ENCODE measurements around the gene EXOC3. TPM values are rescaled to one million over a fixed set of nuclear protein-coding genes. Genes with fewer than 3 reads are reported as not detected.

The EXOC3 gene
- total RNA-seq, 1 donor from 2014 or later, result 37.3 TPM

DNA sequence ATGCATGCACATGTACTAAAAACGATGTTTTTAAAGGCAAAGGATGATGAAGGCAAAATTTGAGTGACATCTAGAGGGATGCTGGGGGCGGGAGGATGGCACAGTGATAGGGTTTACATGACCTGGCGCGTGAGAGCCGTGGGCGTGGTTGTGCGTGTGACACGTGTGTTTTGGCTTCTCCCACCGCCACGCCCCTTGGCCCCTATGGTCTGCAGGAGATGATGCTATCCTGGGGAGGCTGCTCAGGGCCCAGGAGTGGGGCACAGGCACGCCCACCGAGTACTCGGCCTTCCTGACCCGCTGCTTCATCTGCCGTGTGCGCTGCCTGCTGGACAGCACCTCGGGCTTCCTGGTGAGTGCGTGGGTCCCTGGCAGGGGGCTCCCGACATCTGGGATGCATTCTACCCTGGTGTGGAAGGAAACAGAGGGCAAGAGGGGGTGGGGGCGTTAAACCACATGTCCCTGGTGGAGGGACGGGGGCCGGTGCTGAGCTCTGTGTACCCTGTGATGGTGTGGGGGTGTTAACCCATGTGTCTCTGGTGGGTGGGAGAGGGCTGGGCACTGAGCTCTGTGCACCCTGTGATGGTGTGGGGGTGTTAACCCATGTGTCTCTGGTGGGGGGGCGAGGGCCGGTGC lies 19.2 kb upstream of the EXOC3 start:
- H3K36me3 ChIP-seq (ENCODE audit: control insufficient read depth, insufficient read depth, low read length), result no peaks in the 10 kb centered on the region
- peaks cover 2% of the 10 kb centered on the region for H3K27me3 ChIP-seq (ENCODE audit: control insufficient read depth, insufficient read depth, low read length)
- TF ChIP-seq, protein P1, sequence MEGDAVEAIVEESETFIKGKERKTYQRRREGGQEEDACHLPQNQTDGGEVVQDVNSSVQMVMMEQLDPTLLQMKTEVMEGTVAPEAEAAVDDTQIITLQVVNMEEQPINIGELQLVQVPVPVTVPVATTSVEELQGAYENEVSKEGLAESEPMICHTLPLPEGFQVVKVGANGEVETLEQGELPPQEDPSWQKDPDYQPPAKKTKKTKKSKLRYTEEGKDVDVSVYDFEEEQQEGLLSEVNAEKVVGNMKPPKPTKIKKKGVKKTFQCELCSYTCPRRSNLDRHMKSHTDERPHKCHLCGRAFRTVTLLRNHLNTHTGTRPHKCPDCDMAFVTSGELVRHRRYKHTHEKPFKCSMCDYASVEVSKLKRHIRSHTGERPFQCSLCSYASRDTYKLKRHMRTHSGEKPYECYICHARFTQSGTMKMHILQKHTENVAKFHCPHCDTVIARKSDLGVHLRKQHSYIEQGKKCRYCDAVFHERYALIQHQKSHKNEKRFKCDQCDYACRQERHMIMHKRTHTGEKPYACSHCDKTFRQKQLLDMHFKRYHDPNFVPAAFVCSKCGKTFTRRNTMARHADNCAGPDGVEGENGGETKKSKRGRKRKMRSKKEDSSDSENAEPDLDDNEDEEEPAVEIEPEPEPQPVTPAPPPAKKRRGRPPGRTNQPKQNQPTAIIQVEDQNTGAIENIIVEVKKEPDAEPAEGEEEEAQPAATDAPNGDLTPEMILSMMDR (IDR thresholded peaks at IDR 0.05; ENCODE audit: insufficient read depth, low read length, poor library complexity, severe bottlenecking), result no peak
- DNase-seq (ENCODE audit: low read depth), result no peak
- no peak overlapping the region for H3K4me3 ChIP-seq (ENCODE audit: low read depth, low read length)

DNA sequence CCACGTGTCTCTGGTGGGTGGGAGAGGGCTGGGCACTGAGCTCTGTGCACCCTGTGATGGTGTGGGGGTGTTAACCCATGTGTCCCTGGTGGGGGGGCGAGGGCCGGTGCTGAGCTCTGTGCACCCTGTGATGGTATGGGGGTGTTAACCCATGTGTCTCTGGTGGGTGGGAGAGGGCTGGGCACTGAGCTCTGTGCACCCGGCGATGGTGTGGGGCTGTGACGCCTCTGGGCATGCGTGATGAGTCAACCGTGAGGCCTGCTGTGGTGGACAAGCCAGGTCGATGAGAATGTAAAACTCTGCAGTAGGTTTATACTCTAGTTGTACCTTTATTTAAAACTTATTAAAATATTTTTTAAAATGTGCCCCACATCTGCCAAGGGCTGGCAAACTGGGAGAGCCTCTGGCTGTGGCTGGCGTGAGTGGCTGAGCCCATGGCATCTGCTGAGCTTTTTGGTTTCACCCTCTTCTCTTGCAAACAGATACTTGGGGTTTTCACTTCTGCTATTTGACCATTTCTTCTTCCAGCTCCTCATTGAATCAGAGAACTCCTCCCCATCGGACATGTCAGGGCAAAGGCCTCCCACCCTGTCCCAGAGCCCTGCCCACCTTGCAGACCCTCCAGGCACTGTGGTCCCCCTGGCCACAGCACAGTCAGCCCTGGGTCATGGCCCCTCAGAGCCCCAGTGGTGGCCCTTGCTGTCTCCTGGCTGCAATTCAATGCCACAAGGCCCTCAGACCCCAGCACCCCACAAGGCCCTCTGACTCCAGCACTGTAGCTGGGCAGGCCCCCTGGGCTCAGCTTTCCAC lies 18.5 kb upstream of the EXOC3 start:
- Histone ChIP-seq H3K36me3 (ENCODE audit: control insufficient read depth, insufficient read depth, low read length) (no peaks in the 10 kb centered on the region), H3K27me3 (ENCODE audit: control insufficient read depth, insufficient read depth, low read length) (peaks cover 2% of the 10 kb centered on the region), H3K4me3 (ENCODE audit: low read depth, low read length) (no peak overlapping the region)
- no peak for DNase-seq (ENCODE audit: low read depth)
- TF ChIP-seq, protein P1 (IDR thresholded peaks at IDR 0.05; ENCODE audit: insufficient read depth, low read length, poor library complexity, severe bottlenecking), result no peak

DNA sequence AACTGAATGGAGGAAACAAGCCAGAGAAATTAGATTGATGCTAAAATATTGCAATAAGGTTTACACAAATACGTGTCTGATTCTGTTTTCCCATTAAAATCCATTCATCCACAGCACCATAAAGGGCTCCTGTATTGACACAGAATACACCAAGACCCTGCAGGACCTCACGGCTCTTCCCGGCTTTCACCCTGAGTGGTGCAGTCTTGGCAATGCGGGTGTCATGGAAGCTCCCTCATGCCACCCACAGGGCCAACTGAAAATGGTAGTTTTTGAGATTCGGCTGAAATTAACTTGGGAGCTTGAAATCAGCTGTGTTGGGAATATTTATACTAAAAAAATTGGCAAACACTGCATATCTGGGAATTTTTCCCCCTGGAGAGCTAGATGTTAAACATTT lies 17.3 kb upstream of the EXOC3 start:
- no peak for DNase-seq (ENCODE audit: low read depth)
- Histone ChIP-seq H3K36me3 (ENCODE audit: control insufficient read depth, insufficient read depth, low read length) (no peaks in the 10 kb centered on the region), H3K27me3 (ENCODE audit: control insufficient read depth, insufficient read depth, low read length) (peaks cover 2% of the 10 kb centered on the region), H3K4me3 (ENCODE audit: low read depth, low read length) (no peak overlapping the region)
- TF ChIP-seq, protein P1 (IDR thresholded peaks at IDR 0.05; ENCODE audit: insufficient read depth, low read length, poor library complexity, severe bottlenecking), result peak; percentile 6

DNA sequence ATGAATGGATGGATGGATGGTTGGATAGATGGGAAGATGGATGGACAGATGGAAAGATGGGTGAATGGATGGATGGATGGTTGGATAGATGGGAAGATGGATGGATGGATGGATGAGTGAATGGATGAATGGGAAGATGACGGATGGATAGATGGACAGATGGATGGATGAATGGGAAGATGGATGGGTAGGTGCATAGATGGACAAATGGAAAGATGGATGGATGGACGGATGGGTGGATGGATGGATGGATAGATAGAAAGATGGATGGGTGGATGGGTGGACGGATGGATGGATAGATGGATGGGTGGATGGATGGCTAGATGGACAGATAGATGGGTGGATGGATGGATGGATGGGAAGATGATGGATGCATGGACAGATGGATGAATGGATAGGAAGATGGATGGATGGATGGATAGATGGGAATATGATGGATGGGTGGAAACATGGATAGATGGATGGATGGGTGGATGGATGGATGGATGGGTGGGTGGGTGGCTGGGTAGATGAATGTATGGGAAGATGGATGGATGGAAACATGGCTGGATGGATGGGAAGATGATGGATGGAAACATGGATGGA lies 16.5 kb upstream of the EXOC3 start:
- H3K36me3 ChIP-seq (ENCODE audit: control insufficient read depth, insufficient read depth, low read length), result no peaks in the 10 kb centered on the region
- no peak for DNase-seq (ENCODE audit: low read depth)
- TF ChIP-seq, protein P1 (IDR thresholded peaks at IDR 0.05; ENCODE audit: insufficient read depth, low read length, poor library complexity, severe bottlenecking), result no peak
- H3K4me3 ChIP-seq (ENCODE audit: low read depth, low read length), result no peak overlapping the region
- H3K27me3 ChIP-seq (ENCODE audit: control insufficient read depth, insufficient read depth, low read length), result no peaks in the 10 kb centered on the region

DNA sequence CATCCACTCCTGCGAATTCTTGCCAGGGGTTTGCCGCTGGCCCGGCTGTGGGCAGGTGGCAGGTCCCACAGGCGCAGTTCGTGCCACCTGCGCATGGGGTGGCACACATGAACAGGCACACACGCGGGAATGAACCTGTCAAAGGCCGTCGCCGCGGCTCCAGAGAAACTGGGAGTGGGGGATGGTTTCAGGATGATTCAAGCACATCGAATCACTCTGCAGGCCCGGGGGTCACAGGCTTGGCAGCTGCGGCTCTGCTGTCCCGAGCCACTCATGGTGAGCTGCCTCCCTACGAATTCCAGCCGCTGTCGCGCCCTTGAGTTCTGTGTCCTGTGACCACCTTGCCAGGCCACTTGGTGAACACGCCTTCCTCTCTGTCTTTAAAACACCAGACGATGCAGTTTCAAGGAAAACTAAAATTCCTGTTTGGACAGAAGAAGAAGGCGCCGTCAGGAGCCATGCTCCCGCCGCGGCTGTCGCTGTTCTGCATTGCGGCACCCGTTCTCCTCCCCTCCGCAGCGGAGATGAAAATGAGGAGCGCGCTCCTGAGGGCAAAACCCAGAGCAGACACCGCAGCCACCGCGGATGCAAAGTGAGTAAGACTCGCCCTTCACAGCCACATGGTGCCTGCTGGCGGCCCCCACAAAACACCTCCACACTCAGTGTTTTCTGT lies 15.4 kb upstream of the EXOC3 start:
- TF ChIP-seq, protein P1 (IDR thresholded peaks at IDR 0.05; ENCODE audit: insufficient read depth, low read length, poor library complexity, severe bottlenecking), result no peak
- no peak overlapping the region for H3K4me3 ChIP-seq (ENCODE audit: low read depth, low read length)
- H3K36me3 ChIP-seq (ENCODE audit: control insufficient read depth, insufficient read depth, low read length), result no peaks in the 10 kb centered on the region
- no peak for DNase-seq (ENCODE audit: low read depth)
- H3K27me3 ChIP-seq (ENCODE audit: control insufficient read depth, insufficient read depth, low read length), result no peaks in the 10 kb centered on the region
